AG09319 (cell line): Measurements from ENCODE around the gene IMPACT.
A peak's percentile ranks its signal among the peaks of the same experiment; 100 is the strongest.

Experiments used
- DNase-seq: peaks from one replicate; pipeline ENCODE4 v3.0.0-alpha.2; 2010; ENCODE audit warnings: low read depth; ENCODE audit errors: extremely low read depth
- CTCF ChIP-seq: IDR thresholded peaks from 2 replicates; pipeline ENCODE4 v1.5.1; 2011; ENCODE audit warnings: low read depth, mild to moderate bottlenecking, inconsistent platforms, low read length, moderate library complexity

Gene IMPACT

GRCh38 chr18:24395049-24395795, 31.2 kb upstream of the IMPACT start:
- TF ChIP-seq CTCF = no peak
- DNase-seq = peak; percentile 41

GRCh38 chr18:24396082-24396633, 30.3 kb upstream of the IMPACT start:
- peak; percentile 29 for DNase-seq
- no peak for TF ChIP-seq CTCF

GRCh38 chr18:24397131-24397693, 29.3 kb upstream of the IMPACT start:
- no peak for TF ChIP-seq CTCF
- DNase-seq = peak; percentile 39

GRCh38 chr18:24397694-24398368, 28.6 kb upstream of the IMPACT start, which contains the start of gene OSBPL1A:
OSBPL1A (minus strand) TSS chr18:24397824; CDS start chr18:24377533, 20,291 bp downstream.
- TF ChIP-seq CTCF = no peak
- peak; percentile 74 for DNase-seq

GRCh38 chr18:24398540-24398939, 27.9 kb upstream of the IMPACT start:
- DNase-seq = no peak
- no peak for TF ChIP-seq CTCF

- no peak for TF ChIP-seq CTCF
- DNase-seq = no peak
Measured at GRCh38 chr18:24400587-24400986, 25.9 kb upstream of the IMPACT start.
